ENCODE data around the gene FYB2. TPM values are rescaled to one million over a fixed set of nuclear protein-coding genes. Genes with fewer than 3 reads are reported as not detected.

The FYB2 gene
- total RNA-seq, 1 experiment from 2014 or later, result not detected

DNA sequence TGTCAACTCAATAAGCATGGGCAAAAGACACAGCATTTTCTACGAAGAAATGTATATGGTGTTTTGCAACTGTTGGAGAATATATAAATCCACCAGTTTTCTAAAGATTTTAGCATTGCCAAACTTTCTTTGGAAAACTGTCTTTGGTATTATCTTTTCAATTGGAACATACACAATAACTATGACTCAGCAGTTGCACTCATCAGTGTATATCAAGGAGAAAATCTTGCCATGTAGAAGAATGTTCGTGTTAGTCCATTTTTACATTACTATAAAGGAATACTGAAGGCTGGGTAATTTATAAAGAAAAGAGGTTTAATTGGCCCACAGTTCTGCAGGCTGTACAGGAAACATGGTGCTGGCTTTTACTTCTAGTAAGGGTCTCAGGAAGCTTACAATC is 133.0 kb downstream of the FYB2 start:
- H3K27ac ChIP-seq, result peak overlapping the region; percentile 28; the same call in 1 of the 2 replicates
- H3K9me2 ChIP-seq (ENCODE audit: insufficient read depth), result no peaks in the 10 kb centered on the region
- H3F3A ChIP-seq (ENCODE audit: insufficient read depth, low read depth), result peaks cover 24% of the 10 kb centered on the region
- peaks cover 15% of the 10 kb centered on the region for H3K79me2 ChIP-seq (ENCODE audit: low read depth)
- 0 out of 2 replicates have a peak, but pooled peaks cover 7% of the 10 kb centered on the region for H3K36me3 ChIP-seq (ENCODE audit: low read depth)
- CTCF ChIA-PET, result no interaction called here
- POLR2A ChIA-PET (ENCODE audit: unreplicated experiment), result no interaction called here
- no peaks in the 10 kb centered on the region for H4K20me1 ChIP-seq (ENCODE audit: insufficient read depth)
- peaks cover 41% of the 10 kb centered on the region for H3K4me1 ChIP-seq (replicated peaks; ENCODE audit: insufficient read depth)
- no peak overlapping the region for H3K4me2 ChIP-seq
- no peaks in the 10 kb centered on the region for H3K27me3 ChIP-seq (ENCODE audit: insufficient read depth, low read depth)
- BruUV-seq (replicated peaks), result no TSS peak
- intact Hi-C loops (cut with micrococcal nuclease; ENCODE audit: unreplicated experiment), result no loop called here
- H3K4me3 ChIP-seq, result no peak overlapping the region
- TF ChIP-seq EZH2 (IDR thresholded peaks at IDR 0.05; ENCODE audit: low read depth), result no peak
- TF ChIP-seq, protein P1, sequence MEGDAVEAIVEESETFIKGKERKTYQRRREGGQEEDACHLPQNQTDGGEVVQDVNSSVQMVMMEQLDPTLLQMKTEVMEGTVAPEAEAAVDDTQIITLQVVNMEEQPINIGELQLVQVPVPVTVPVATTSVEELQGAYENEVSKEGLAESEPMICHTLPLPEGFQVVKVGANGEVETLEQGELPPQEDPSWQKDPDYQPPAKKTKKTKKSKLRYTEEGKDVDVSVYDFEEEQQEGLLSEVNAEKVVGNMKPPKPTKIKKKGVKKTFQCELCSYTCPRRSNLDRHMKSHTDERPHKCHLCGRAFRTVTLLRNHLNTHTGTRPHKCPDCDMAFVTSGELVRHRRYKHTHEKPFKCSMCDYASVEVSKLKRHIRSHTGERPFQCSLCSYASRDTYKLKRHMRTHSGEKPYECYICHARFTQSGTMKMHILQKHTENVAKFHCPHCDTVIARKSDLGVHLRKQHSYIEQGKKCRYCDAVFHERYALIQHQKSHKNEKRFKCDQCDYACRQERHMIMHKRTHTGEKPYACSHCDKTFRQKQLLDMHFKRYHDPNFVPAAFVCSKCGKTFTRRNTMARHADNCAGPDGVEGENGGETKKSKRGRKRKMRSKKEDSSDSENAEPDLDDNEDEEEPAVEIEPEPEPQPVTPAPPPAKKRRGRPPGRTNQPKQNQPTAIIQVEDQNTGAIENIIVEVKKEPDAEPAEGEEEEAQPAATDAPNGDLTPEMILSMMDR (conservative IDR thresholded peaks at IDR 0.05), result no peak
- peak in 1 of 2 experiments; percentile 5 for DNase-seq
- no peak overlapping the region for H2AFZ ChIP-seq
- no peaks in the 10 kb centered on the region for H3K9me3 ChIP-seq (ENCODE audit: insufficient read depth, low read depth)

DNA sequence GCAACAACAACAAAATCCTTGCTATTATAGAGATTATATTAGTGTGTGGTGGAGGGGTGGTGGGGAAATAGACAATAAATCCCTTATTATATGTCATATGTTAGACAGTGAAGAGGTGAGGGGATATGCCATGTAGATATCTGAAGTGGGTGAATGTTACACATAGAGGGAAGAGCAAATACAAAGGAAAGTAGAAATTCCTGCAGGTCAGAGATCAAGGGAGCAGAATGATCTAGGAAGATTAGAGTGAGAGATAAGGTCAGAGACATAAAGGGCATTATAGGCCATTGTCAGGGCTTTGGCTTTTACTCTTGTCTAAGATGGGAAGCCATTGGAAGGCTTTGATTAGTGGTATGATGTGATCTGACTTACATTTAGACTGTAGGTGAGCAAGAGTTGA is 135.6 kb downstream of the FYB2 start:
- TF ChIP-seq, protein P1 (conservative IDR thresholded peaks at IDR 0.05), result no peak
- no peak for TF ChIP-seq EZH2 (IDR thresholded peaks at IDR 0.05; ENCODE audit: low read depth)
- H3F3A ChIP-seq (ENCODE audit: insufficient read depth, low read depth), result peaks cover 13% of the 10 kb centered on the region
- no peaks in the 10 kb centered on the region for H4K20me1 ChIP-seq (ENCODE audit: insufficient read depth)
- intact Hi-C loops (cut with micrococcal nuclease; ENCODE audit: unreplicated experiment), result no loop called here
- no peak overlapping the region for H2AFZ ChIP-seq
- H3K4me2 ChIP-seq, result no peak overlapping the region
- peaks cover 31% of the 10 kb centered on the region for H3K4me1 ChIP-seq (replicated peaks; ENCODE audit: insufficient read depth)
- H3K4me3 ChIP-seq, result no peak overlapping the region
- peaks cover 7% of the 10 kb centered on the region; the same call in 1 of the 2 replicates for H3K36me3 ChIP-seq (ENCODE audit: low read depth)
- H3K9me2 ChIP-seq (ENCODE audit: insufficient read depth), result no peaks in the 10 kb centered on the region
- ChIA-PET CTCF (no interaction called here), POLR2A (ENCODE audit: unreplicated experiment) (no interaction called here)
- no peaks in the 10 kb centered on the region for H3K27me3 ChIP-seq (ENCODE audit: insufficient read depth, low read depth)
- no peaks in the 10 kb centered on the region for H3K9me3 ChIP-seq (ENCODE audit: insufficient read depth, low read depth)
- peaks cover 7% of the 10 kb centered on the region; the same call in 1 of the 2 replicates for H3K79me2 ChIP-seq (ENCODE audit: low read depth)
- BruUV-seq (replicated peaks), result no TSS peak
- DNase-seq, result no peak
- H3K27ac ChIP-seq, result no peak overlapping the region

DNA sequence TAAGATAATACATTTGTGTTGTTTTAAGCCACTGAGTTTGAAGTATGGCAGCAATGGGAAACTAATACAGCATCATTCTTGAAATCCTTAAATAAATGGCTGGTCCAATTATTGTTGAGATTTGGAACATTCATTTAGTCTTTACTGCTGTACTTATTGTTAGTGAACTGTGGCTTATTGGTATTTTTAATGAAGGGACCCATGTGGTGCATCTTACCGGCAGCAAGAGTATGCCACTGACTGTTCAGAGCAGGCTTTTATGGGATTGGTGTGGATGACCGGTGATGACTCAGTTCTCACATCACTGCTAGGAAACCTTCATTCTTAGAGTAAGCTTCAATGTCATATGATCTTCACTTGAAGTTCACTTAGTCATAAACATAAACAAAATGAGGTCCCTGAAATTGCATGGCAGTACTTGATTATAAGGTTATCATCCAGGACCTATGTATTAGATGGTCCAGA is 142.6 kb downstream of the FYB2 start:
- H4K20me1 ChIP-seq (ENCODE audit: insufficient read depth), result no peaks in the 10 kb centered on the region
- BruUV-seq (replicated peaks), result no TSS peak
- H3K36me3 ChIP-seq (ENCODE audit: low read depth), result peaks cover 10% of the 10 kb centered on the region; the same call in 1 of the 2 replicates
- intact Hi-C loops (cut with micrococcal nuclease; ENCODE audit: unreplicated experiment), result no loop called here
- no peaks in the 10 kb centered on the region for H3K9me2 ChIP-seq (ENCODE audit: insufficient read depth)
- peak in 1 of 2 experiments; percentile 50 for DNase-seq
- no peaks in the 10 kb centered on the region; the same call in 1 of the 2 replicates for H3K79me2 ChIP-seq (ENCODE audit: low read depth)
- TF ChIP-seq EZH2 (IDR thresholded peaks at IDR 0.05; ENCODE audit: low read depth), result no peak
- TF ChIP-seq, protein P1 (conservative IDR thresholded peaks at IDR 0.05), result no peak
- ChIA-PET CTCF (no interaction called here), POLR2A (ENCODE audit: unreplicated experiment) (no interaction called here)
- no peaks in the 10 kb centered on the region for H3K9me3 ChIP-seq (ENCODE audit: insufficient read depth, low read depth)
- H3K4me2 ChIP-seq, result no peak overlapping the region
- H3K27ac ChIP-seq, result no peak overlapping the region
- H2AFZ ChIP-seq, result no peak overlapping the region
- 0 out of 2 replicates have a peak, but pooled peaks cover 3% of the 10 kb centered on the region for H3F3A ChIP-seq (ENCODE audit: insufficient read depth, low read depth)
- no peak overlapping the region for H3K4me3 ChIP-seq
- H3K27me3 ChIP-seq (ENCODE audit: insufficient read depth, low read depth), result no peaks in the 10 kb centered on the region
- no peaks in the 10 kb centered on the region for H3K4me1 ChIP-seq (replicated peaks; ENCODE audit: insufficient read depth)
